Stimulated activated naive CD8-positive, alpha-beta T cell treated with anti-CD3 and anti-CD28 coated beads, Interleukin-15, Interleukin-2, amounts not matched to agents 100 U/mL and 50 U/mL, for 24 hours (primary cell): Measurements from ENCODE around the gene CDHR5.
A peak's percentile ranks its signal among the peaks of the same experiment; 100 is the strongest.
"Not testable (repeated sequence)": the region's sequence is repeated elsewhere in the genome, so short reads cannot be mapped to it uniquely, and the experiment has no call there.

Experiments
- ATAC-seq: fragments of 150-1000 bp; cut with Tn5 transposase; one replicate; pipeline ENCODE4 v1.10.0; 2021
- DNase-seq: peaks from one replicate; pipeline ENCODE4 v3.0.0; 2021

CDHR5 gene

GRCh38 chr11:624705-625635 is at the start of gene CDHR5:
Gene CDHR5, minus strand, starts transcription at chr11:624955. Its CDS starts 53 bp downstream, at chr11:624902.
- DNase-seq (no peak), ATAC-seq (no peak)

GRCh38 chr11:674406-674805 is 49.7 kb upstream of the CDHR5 start:
- DNase-seq, result no peak
- ATAC-seq, result no peak

- DNase-seq (no peak), ATAC-seq (no peak)
These were observed 49.1 kb upstream of the CDHR5 start for GRCh38 chr11:673866-674265.

DNA sequence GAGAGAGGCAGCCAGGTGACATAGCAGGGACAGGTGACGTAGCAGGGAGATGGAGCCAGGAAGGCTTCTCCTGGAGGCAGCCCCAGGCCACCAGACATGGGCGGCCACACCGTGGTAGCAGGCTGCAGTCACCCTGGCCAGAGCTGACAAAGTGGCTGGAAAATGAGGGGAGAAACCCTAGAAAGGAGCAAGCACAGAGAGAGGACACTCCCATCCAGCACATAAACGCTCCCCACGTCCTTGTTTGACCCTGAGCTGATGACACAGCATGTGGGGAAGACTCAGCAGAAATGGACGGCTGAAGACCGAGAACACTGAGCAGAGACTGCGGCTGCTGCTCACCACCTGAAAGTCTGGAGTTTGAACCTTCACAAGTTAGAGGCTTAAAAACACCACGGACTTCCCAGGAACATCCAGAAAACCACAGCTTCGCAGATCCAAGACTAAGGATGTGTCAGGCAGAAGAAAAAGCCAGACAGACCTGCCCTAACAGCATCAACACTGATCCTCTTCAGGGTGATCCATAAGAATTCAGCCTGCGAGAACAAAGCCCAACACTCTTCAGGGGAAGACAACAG is 41.0 kb upstream of the CDHR5 start:
- ATAC-seq, result no peak
- DNase-seq, result no peak

DNA sequence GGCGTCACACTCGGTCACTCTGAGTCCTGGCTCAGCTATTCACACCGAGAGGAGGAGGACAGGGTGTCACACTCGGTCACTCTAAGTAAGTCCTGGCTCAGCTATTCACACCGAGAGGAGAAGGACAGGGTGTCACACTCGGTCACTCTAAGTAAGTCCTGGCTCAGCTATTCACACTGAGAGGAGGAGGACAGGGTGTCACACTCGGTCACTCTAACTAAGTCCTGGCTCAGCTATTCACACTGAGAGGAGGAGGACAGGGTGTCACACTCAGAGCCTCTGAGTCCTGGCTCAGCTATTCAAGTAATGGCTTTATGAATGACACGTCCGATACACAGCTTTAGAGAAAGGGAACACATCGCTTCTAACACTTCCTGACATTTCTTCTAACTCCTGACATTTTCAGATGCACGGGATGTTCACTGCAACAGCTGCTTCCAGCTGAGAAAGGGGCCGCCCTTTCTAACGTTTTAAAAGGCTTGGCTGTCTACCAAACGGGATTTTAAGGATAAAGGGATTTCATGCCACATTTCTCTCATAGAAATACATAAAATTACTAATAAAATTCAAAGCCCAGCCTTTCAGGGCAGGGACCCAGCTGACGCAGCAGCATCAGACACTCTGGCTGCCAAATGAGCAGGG is 40.4 kb upstream of the CDHR5 start:
- ATAC-seq (no peak), DNase-seq (no peak)

DNA sequence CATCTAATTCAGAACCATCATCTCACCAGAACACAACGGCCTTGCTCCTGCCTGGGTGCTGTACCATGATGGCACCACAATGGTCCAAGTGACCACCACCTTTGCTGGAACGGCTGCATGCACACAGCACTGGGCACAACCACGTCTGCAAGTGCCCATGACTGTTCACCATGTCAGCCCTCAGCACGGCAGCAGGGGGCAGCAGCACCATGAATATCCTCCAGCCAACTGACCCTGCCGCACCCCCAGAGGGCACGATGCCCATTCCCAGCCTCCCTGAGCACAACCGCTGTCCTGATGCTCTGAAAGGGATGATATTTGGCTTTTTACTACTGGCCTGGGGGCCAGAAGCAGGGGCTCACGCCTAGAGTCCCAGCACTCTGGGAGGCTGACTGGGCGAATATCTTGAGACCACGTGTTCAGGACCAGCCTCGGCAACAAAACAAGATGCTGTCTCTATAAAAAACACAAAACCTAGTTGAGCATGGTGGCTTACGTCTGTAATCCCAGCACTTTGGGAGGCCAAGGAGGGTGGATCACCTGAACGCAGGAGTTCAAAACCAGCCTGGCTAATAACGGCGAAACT is 38.0 kb upstream of the CDHR5 start:
- DNase-seq, result peak; percentile 54
- ATAC-seq, result peak; percentile 63

DNA sequence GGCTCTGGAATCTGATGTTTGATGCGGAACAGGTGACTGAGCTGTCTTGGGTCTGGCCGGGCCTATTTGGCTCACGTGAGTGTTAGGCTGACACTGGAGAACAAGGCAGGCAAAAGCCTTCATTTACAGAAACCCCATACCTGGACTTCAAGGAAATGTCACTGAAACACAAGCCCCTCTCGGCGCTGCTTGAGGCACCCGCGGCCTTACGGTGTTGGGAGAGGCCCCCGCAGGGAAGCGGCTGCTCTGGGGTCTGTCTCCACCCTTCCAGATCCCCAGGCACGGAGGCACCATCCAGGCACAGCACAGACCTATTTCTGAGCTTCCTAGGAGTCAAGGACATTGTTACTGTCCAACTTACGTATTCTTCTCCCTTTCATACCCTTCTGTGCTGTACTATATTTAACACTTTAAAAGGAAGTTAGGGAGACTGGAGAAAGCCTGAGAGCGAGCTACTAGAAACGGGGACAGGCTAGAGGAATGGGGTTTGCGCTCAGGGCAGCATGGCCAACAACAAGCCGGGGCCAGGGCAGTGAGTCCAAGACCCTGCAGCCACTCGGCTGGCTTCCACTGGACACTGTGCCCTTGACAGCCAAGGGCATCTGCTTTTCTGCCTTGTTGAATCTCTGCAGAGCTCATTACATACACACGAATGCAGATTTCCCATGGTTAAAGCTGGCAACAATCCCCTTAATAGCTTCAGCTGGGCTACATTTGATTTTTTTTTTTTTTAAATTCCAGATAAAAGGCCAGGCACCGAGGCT is 36.1 kb upstream of the CDHR5 start:
- no peak for ATAC-seq

GRCh38 chr11:660281-660680 is 35.5 kb upstream of the CDHR5 start:
- DNase-seq (no peak), ATAC-seq (no peak)

More for the DNA sequence above, 36.1 kb upstream of the CDHR5 start:
- no peak for DNase-seq

DNA sequence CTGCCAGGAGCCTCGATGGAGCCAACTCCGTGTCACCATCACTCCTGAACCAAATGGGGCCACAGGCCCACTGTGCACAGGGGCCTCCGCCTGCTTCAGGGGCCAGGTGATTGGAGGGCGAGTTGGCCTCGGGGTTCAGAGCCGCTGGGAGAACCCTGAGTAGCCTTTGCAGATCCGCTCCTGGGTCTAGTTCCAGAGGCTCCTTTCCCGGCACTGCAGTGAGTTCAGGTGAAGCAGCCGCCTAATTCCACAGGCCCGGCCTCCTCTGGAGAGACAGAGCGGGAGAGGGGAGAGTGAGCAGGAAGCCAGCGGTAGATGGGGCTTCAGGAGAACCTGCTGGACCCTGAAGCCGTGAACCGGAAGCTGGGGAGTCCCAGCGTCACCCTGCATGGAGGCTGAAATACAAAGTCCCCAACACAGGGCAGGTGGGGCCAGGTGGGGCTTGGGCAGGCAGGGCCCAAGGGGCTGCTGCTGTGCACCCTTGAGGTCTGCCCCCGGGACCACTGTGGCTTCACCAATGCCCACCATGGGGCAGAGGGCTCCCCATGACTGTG is 34.9 kb upstream of the CDHR5 start:
- no peak for ATAC-seq

GRCh38 chr11:657691-658126 is 33.0 kb upstream of the CDHR5 start:
- no peak for ATAC-seq
- no peak for DNase-seq

More for the DNA sequence above, 34.9 kb upstream of the CDHR5 start:
- DNase-seq, result no peak

DNA sequence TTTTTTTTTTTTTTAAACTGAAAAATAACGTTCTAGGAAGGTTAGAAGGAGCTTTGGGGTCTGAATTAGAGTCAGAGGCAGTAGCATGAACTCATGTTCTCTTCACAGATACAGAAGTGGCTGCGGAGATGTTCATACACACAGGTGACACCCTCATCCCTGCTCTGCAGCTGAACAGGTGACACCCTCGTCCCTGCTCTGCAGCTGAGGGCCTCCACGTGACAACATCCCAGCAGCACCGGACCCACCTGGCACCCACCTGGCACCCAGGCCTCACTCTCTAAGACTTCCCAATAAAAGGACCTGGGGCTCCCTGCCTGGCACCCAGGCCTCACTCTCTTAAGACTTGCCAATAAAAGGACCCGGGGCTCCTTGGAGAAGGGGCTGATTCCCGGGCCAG is 32.1 kb upstream of the CDHR5 start:
- ATAC-seq (no peak), DNase-seq (no peak)

DNA sequence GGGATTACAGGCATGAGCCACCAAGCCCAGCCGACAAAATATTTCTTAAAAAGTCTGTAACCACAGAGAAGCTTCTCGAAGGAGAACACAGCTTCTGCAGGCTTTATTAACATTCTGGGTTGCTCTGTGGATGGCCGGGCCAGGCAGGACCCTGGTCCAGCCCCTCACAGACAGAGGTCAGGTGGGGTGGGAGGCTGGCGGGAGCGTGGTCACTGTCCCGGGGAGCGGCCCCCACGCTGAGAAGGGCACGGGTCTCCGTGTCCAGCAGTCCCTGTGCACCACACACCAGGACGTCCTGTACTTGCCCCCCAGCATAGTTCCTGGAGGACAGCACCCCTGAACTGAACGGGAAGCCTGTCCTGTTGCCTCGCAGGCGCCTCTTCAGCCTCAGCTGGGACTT is 31.7 kb upstream of the CDHR5 start:
- ATAC-seq (no peak), DNase-seq (no peak)

- no peak for DNase-seq
These were observed 30.4 kb upstream of the CDHR5 start for GRCh38 chr11:655036-655726.

GRCh38 chr11:654444-654843 is 29.7 kb upstream of the CDHR5 start:
- DNase-seq, ATAC-seq: not testable (repeated sequence)

More at GRCh38 chr11:655036-655726, 30.4 kb upstream of the CDHR5 start:
- ATAC-seq, result no peak

DNA sequence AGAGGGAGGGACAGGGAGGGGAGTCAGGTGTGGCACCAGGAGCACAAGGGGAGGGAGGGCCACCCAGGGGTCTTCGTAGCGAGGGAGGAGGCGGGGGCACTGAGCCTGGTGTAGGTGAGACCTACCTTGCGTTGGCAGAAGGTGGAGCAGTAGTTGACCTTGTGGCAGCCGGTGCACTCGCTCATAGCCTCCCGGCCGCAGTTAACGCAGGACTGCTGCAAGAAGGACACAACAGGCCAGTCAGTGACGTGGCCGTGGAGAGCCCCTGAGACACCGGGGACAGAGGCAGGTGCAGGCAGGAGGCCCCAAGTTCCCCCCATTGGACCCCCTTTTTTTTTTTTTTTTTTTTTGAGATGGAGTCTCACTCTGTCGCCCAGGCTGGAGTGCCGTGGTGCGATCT is 29.1 kb upstream of the CDHR5 start:
- no peak for ATAC-seq

GRCh38 chr11:653136-653535 is 28.4 kb upstream of the CDHR5 start:
- not testable (repeated sequence) for ATAC-seq, DNase-seq

More for the DNA sequence above, 29.1 kb upstream of the CDHR5 start:
- DNase-seq, result no peak

GRCh38 chr11:650482-650881 is 25.7 kb upstream of the CDHR5 start:
- ATAC-seq (peak; percentile 9), DNase-seq (no peak)

- DNase-seq, ATAC-seq: not testable (repeated sequence)
These were observed 23.0 kb upstream of the CDHR5 start for GRCh38 chr11:647672-648158.

- DNase-seq (no peak), ATAC-seq (no peak)
These were observed 21.5 kb upstream of the CDHR5 start for GRCh38 chr11:646214-646613.

GRCh38 chr11:645536-645935 is 20.8 kb upstream of the CDHR5 start:
- ATAC-seq, result no peak
- no peak for DNase-seq
